Ishikawa (cell line): ENCODE results near the gene DUSP9.

ENCODE experiments used
- CEBPB ChIP-seq: IDR thresholded peaks from 2 replicates; pipeline ENCODE4 v1.6.1; 2012
- EP300 ChIP-seq: IDR thresholded peaks from 2 replicates; pipeline ENCODE4 v1.6.1; 2012; ENCODE audit warnings: borderline replicate concordance
- FOXM1 ChIP-seq: IDR thresholded peaks from 2 replicates; pipeline ENCODE4 v1.6.1; 2012; ENCODE audit warnings: low read depth, borderline replicate concordance
- NFIC ChIP-seq: IDR thresholded peaks from 2 replicates; pipeline ENCODE4 v1.6.1; 2012
- TAF1 ChIP-seq: IDR thresholded peaks from 2 replicates; pipeline ENCODE4 v1.6.1; 2012; ENCODE audit warnings: low read depth, mild to moderate bottlenecking

DNA sequence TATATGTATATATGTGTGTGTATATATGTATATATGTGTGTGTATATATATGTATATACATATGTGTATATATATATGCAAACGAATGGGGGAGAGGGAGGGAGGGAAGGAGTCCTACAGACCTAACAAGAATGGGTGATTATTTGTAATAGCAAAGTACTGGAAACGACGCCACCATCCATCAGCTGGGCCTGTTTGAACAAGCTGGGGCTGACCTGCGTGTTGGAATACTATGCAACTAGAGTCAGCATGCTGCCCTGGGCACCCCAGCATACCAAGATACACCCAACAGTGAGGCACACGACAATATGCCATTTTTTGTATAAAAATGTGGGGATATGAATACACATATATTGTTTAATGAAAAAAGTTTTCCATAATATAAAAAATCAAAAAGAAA lies 26.4 kb upstream of the DUSP9 start:
- no peak for TF ChIP-seq EP300
- no peak for TF ChIP-seq TAF1
- no peak for TF ChIP-seq FOXM1
- TF ChIP-seq CEBPB: no peak
- no peak for TF ChIP-seq NFIC
